KMS-11 (cell line): ENCODE results near the gene DYRK1A.

ENCODE experiments used
- H2AFZ ChIP-seq: fragments of 200-600 bp; sonication (generic); 2 replicates; pipeline ENCODE4 v1.6.1; 2016; ENCODE audit warnings: antibody characterized with exemption, mixed run types, low read depth
- H3K27ac ChIP-seq: fragments of 200-600 bp; sonication (generic); 2 replicates; pipeline ENCODE4 v1.6.1; 2016; ENCODE audit warnings: mild to moderate bottlenecking, mixed run types
- H3K27me3 ChIP-seq: fragments of 200-600 bp; sonication (generic); 2 replicates; pipeline ENCODE4 v1.6.1; 2017; ENCODE audit warnings: mild to moderate bottlenecking, low read depth, mixed run types, moderate library complexity; ENCODE audit not compliant: insufficient read depth
- H3K36me3 ChIP-seq: fragments of 200-600 bp; sonication (generic); 2 replicates; pipeline ENCODE4 v1.6.1; 2017; ENCODE audit warnings: mild to moderate bottlenecking, mixed run types; ENCODE audit not compliant: insufficient read depth
- H3K4me1 ChIP-seq: fragments of 200-600 bp; sonication (generic); 2 replicates; pipeline ENCODE4 v1.6.1; 2016; ENCODE audit warnings: mild to moderate bottlenecking, low read depth, mixed run types; ENCODE audit not compliant: poor library complexity, severe bottlenecking
- H3K4me2 ChIP-seq: fragments of 200-600 bp; sonication (generic); 2 replicates; pipeline ENCODE4 v1.7.0; 2016; ENCODE audit warnings: mild to moderate bottlenecking, mixed run types
- H3K4me3 ChIP-seq: fragments of 200-600 bp; sonication (generic); IDR thresholded peaks from 2 replicates; pipeline ENCODE4 v1.6.1; 2017; ENCODE audit warnings: low read depth, low read length, mixed read lengths; ENCODE audit not compliant: insufficient read depth
- H3K79me2 ChIP-seq: fragments of 200-600 bp; sonication (generic); 2 replicates; pipeline ENCODE4 v1.6.1; 2016; ENCODE audit warnings: low read depth, mixed run types; ENCODE audit not compliant: insufficient read depth
- H3K9ac ChIP-seq: fragments of 200-600 bp; sonication (generic); 2 replicates; pipeline ENCODE4 v1.6.1; 2016; ENCODE audit warnings: mild to moderate bottlenecking, mixed run types
- H4K20me1 ChIP-seq: fragments of 200-600 bp; sonication (generic); 2 replicates; pipeline ENCODE4 v1.6.1; 2016; ENCODE audit warnings: mild to moderate bottlenecking, mixed run types; ENCODE audit not compliant: insufficient read depth
- CTCF ChIP-seq: fragments of 200-600 bp; sonication (generic); conservative IDR thresholded peaks from 2 replicates; pipeline ENCODE4 v1.6.1; 2017; ENCODE audit warnings: low read depth, mild to moderate bottlenecking, antibody characterized with exemption, low read length, moderate library complexity, mixed read lengths

Gene DYRK1A

GRCh38 chr21:37393786-37394185 lies 27.2 kb downstream of the DYRK1A start:
- no peak for TF ChIP-seq CTCF
- Histone ChIP-seq H3K4me3 (no peak overlapping the region), H3K4me2 (no peak overlapping the region), H3K27ac (no peak overlapping the region), H4K20me1 (peaks cover 26% of the 10 kb centered on the region), H3K36me3 (no peaks in the 10 kb centered on the region), H3K9ac (no peak overlapping the region), H3K4me1 (peaks cover 15% of the 10 kb centered on the region), H3K27me3 (no peaks in the 10 kb centered on the region), H3K79me2 (peaks cover 96% of the 10 kb centered on the region), H2AFZ (no peak overlapping the region)

- Histone ChIP-seq H4K20me1 (peaks cover 19% of the 10 kb centered on the region), H3K36me3 (no peaks in the 10 kb centered on the region), H3K4me3 (no peak overlapping the region), H3K27me3 (no peaks in the 10 kb centered on the region), H3K27ac (no peak overlapping the region), H3K79me2 (peaks cover 98% of the 10 kb centered on the region), H2AFZ (no peak overlapping the region), H3K9ac (no peak overlapping the region), H3K4me2 (no peak overlapping the region), H3K4me1 (peaks cover 11% of the 10 kb centered on the region)
- no peak for TF ChIP-seq CTCF
Observed at GRCh38 chr21:37395961-37396360, 29.4 kb downstream of the DYRK1A start.

GRCh38 chr21:37396855-37397254 lies 30.3 kb downstream of the DYRK1A start:
- no peak overlapping the region for H3K27ac ChIP-seq
- peaks cover 98% of the 10 kb centered on the region for H3K79me2 ChIP-seq
- H3K9ac ChIP-seq = no peak overlapping the region
- TF ChIP-seq CTCF = no peak
- no peak overlapping the region for H3K4me2 ChIP-seq
- H3K27me3 ChIP-seq = no peaks in the 10 kb centered on the region
- H4K20me1 ChIP-seq = peaks cover 19% of the 10 kb centered on the region
- peaks cover 11% of the 10 kb centered on the region for H3K4me1 ChIP-seq
- H2AFZ ChIP-seq = no peak overlapping the region
- no peak overlapping the region for H3K4me3 ChIP-seq
- no peaks in the 10 kb centered on the region for H3K36me3 ChIP-seq

- H3K27ac ChIP-seq = no peak overlapping the region
- peaks cover 5% of the 10 kb centered on the region for H4K20me1 ChIP-seq
- H3K36me3 ChIP-seq = no peaks in the 10 kb centered on the region
- H3K4me1 ChIP-seq = peaks cover 10% of the 10 kb centered on the region
- H3K4me3 ChIP-seq = no peak overlapping the region
- H3K27me3 ChIP-seq = no peaks in the 10 kb centered on the region
- H3K79me2 ChIP-seq = peaks cover 98% of the 10 kb centered on the region
- H3K9ac ChIP-seq = no peak overlapping the region
- no peak overlapping the region for H2AFZ ChIP-seq
- no peak overlapping the region for H3K4me2 ChIP-seq
- no peak for TF ChIP-seq CTCF
Observed at GRCh38 chr21:37398697-37399096, 32.1 kb downstream of the DYRK1A start.
